Endothelial cell of umbilical vein (primary cell): ENCODE results near the gene HIKESHI. TPM values are rescaled to one million over a fixed set of nuclear protein-coding genes. Genes with fewer than 3 reads are reported as not detected.

Source experiments
- BruUV-seq: library from RNA; stranded (reverse); fragments of 400-500 nt; replicated peaks from 2 replicates; lab custom pipeline; 2021; lab: Mats Ljungman, UMichigan
- CTCF ChIA-PET: fragments of 300-600, 350-600 bp; sonication (Branson Sonifier 250); formaldehyde crosslinking; loops from one replicate; lab custom pipeline; 2021; ENCODE audit warnings: antibody characterized with exemption, inconsistent platforms; lab: Charles Lee
- POLR2A ChIA-PET: fragments of 300-600, 350-600 bp; sonication (Branson Sonifier 250); formaldehyde crosslinking; loops from one replicate; lab custom pipeline; 2021; ENCODE audit warnings: antibody characterized with exemption, inconsistent platforms; lab: Charles Lee
- DNase-seq: peaks from one replicate; pipeline ENCODE4 v3.0.0-alpha.2; 2011; ENCODE audit warnings: low read depth, low spot score
- FAIRE-seq: peaks from 2 replicates; lab custom pipeline; 2011; peaks lifted over from hg19 to GRCh38; lab: Jason Lieb, UNC
- H2AFZ ChIP-seq: 2 replicates; pipeline ENCODE4 v1.6.0; 2012; ENCODE audit warnings: low read depth, low read length, control low read depth, inconsistent platforms
- H3K27ac ChIP-seq: 2 replicates; pipeline ENCODE4 v1.5.1; 2011; ENCODE audit warnings: low read depth, mild to moderate bottlenecking, control low read depth, low read length, moderate library complexity; ENCODE audit not compliant: insufficient read depth
- H3K27me3 ChIP-seq, 2 experiments: 2 replicates each; pipeline versions ENCODE4 v1.6.0 to v1.6.1; 2011; ENCODE audit warnings: low read length in 2 of 2, mixed read lengths in 1 of 2; ENCODE audit not compliant: control insufficient read depth in 2 of 2, insufficient read depth in 2 of 2
- H3K36me3 ChIP-seq, 2 experiments: 2 replicates in 1 of 2; 3 replicates in 1 of 2; pipeline ENCODE4 v1.5.1; 2011; ENCODE audit warnings: low read length in 2 of 2, mild to moderate bottlenecking in 1 of 2, moderate library complexity in 1 of 2; ENCODE audit not compliant: control insufficient read depth in 2 of 2, insufficient read depth in 2 of 2; ENCODE audit errors: extremely low read depth in 1 of 2
- H3K4me1 ChIP-seq: 3 replicates; pipeline ENCODE4 v1.5.1; 2011; ENCODE audit warnings: mild to moderate bottlenecking, low read length; ENCODE audit not compliant: control insufficient read depth, insufficient read depth; ENCODE audit errors: extremely low read depth
- H3K4me2 ChIP-seq: 2 replicates; pipeline ENCODE4 v1.6.1; 2011; ENCODE audit warnings: low read length, control low read depth, mixed read lengths; ENCODE audit not compliant: insufficient read depth
- H3K4me3 ChIP-seq, 3 experiments: fragments of 200-600 bp in 1 of 3; sonication (generic), shearing (Covaris generic) in 1 of 3; replicated peaks in 1 of 3; 2 replicates each; pipeline ENCODE4 v1.5.1; 2011 to 2016; ENCODE audit warnings: control low read depth in 3 of 3, low read length in 3 of 3, mild to moderate bottlenecking in 2 of 3, inconsistent platforms in 1 of 3, low read depth in 1 of 3, moderate library complexity in 1 of 3; ENCODE audit not compliant: insufficient read depth in 1 of 3
- H3K79me2 ChIP-seq: 2 replicates; pipeline ENCODE4 v1.6.0; 2012; ENCODE audit warnings: low read length, inconsistent platforms; ENCODE audit not compliant: control insufficient read depth, insufficient read depth
- H3K9ac ChIP-seq: replicated peaks from 2 replicates; pipeline ENCODE3; 2011; ENCODE audit warnings: low read length, control low read depth; ENCODE audit not compliant: insufficient read depth; ENCODE audit errors: extremely low read depth
- H3K9me1 ChIP-seq: replicated peaks from 3 replicates; pipeline ENCODE4 v1.6.0; 2011; ENCODE audit warnings: mild to moderate bottlenecking, low read length; ENCODE audit not compliant: control insufficient read depth, insufficient read depth; ENCODE audit errors: extremely low read depth
- H3K9me3 ChIP-seq: replicated peaks from 2 replicates; pipeline ENCODE4 v1.5.1; 2012; ENCODE audit warnings: low read length, inconsistent platforms; ENCODE audit not compliant: control insufficient read depth, insufficient read depth
- H4K20me1 ChIP-seq: replicated peaks from 2 replicates; pipeline ENCODE3; 2011; ENCODE audit warnings: mild to moderate bottlenecking, low read length; ENCODE audit not compliant: control insufficient read depth, insufficient read depth; ENCODE audit errors: extremely low read depth
- EZH2 ChIP-seq: IDR thresholded peaks from 2 replicates; pipeline ENCODE4 v1.6.1; 2012; ENCODE audit warnings: borderline replicate concordance, low read depth, mild to moderate bottlenecking, moderate library complexity, low read length, inconsistent platforms; ENCODE audit not compliant: severe bottlenecking
- FOS ChIP-seq: IDR thresholded peaks from 2 replicates; pipeline ENCODE4 v1.6.1; 2011; ENCODE audit warnings: mild to moderate bottlenecking, low read length, moderate library complexity, borderline replicate concordance; ENCODE audit not compliant: insufficient read depth
- GATA2 ChIP-seq: IDR thresholded peaks from 2 replicates; pipeline ENCODE4 v1.7.0; 2011; ENCODE audit warnings: low read depth, mild to moderate bottlenecking, moderate library complexity, mixed read lengths, low read length; ENCODE audit not compliant: insufficient read length, insufficient read depth
- JUN ChIP-seq: IDR thresholded peaks from 2 replicates; pipeline ENCODE4 v1.6.1; 2011; ENCODE audit warnings: borderline replicate concordance, low read depth; ENCODE audit not compliant: insufficient read length, insufficient read depth
- MYC ChIP-seq: IDR thresholded peaks from one replicate; pipeline ENCODE4 v1.6.1; 2011; ENCODE audit warnings: mild to moderate bottlenecking, low read depth, low read length
- POLR2A ChIP-seq: IDR thresholded peaks from 2 replicates; pipeline ENCODE4 v1.6.1; 2012; ENCODE audit warnings: low read depth, mild to moderate bottlenecking, control low read depth, low read length
- POLR2AphosphoS5 ChIP-seq: IDR thresholded peaks from 2 replicates; pipeline ENCODE4 v1.6.1; 2012; ENCODE audit warnings: low read depth, mild to moderate bottlenecking, control low read depth, low read length, moderate library complexity; ENCODE audit not compliant: insufficient read depth
- dilution Hi-C: fragments of 300-500 bp; cut with MboI; formaldehyde crosslinking; loops from one replicate; pipeline ENCODE4 v1.15.0; 2019; ENCODE audit warnings: low sequenced_read_pairs; ENCODE audit not compliant: extremely low pct_ligation_motif_present
- intact Hi-C: fragments of 100-400 bp; cut with micrococcal nuclease; formaldehyde crosslinking; loops from one replicate; pipeline ENCODE4 v1.10.0; 2022
- polyA plus RNA-seq, 4 experiments: library from polyadenylated mRNA; depleted of rRNA in 3 of 4; stranded (reverse) in 3 of 4; unstranded in 1 of 4; fragments of >200 nt; gene quantifications; 2 replicates each; pipeline versions ENCODE4 v1.2.1 to v1.2.3, GENCODE V29; 2011 to 2012; ENCODE audit warnings: missing spikeins in 1 of 4
- total RNA-seq: library from RNA; stranded (reverse); gene quantifications from 2 replicates; pipeline ENCODE4 v1.2.3, GENCODE V29; 2021
- TF ChIP-seq, protein P1 (sequence below), 2 donors: IDR thresholded peaks; 1 replicate in 1 of 2; 2 replicates in 1 of 2; pipeline ENCODE4 v1.5.1; 2011; ENCODE audit warnings: low read length in 2 of 2, mild to moderate bottlenecking in 2 of 2, moderate library complexity in 2 of 2, control low read depth in 1 of 2, inconsistent platforms in 1 of 2, low read depth in 1 of 2; ENCODE audit not compliant: insufficient read depth in 1 of 2; ENCODE audit errors: extremely low read depth in 1 of 2
- TF ChIP-seq, protein P2 (sequence below): IDR thresholded peaks from 2 replicates; pipeline ENCODE4 v1.6.1; 2011; ENCODE audit not compliant: insufficient read depth, insufficient read length

HIKESHI gene
- total and polyA plus RNA-seq, 2 donors (not counting 3 experiments of a cell fraction or from before 2014, with no cell fraction given) = 40.2 to 66.9 TPM

DNA sequence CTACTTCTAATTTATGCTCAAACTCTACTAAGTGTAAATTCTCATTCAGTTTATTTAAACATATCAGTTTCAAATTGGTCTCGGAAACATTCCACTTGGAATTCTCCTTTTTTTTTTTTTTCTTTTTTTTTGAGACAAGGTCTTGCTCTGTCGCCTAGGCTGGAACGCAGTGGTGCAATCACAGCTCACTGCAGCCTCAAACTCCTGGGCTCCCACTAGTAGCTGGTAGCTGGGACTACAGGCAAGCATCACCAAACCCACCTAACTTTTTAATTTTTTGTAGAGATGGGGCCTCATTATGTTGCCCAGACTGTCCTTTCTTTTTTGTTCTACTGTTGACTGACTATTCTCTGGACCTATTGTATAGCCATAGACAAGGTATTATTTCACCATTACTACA, 39.3 kb downstream of the HIKESHI start:
- intact Hi-C loops = no loop called here
- H3K9me3 ChIP-seq = no peaks in the 10 kb centered on the region
- CTCF ChIA-PET = interaction anchor here (0.8 kb wide), 1 partner anchor 19 kb away, joined by 3 read pairs; no protein-coding TSS in a partner anchor
- dilution Hi-C loops = no loop called here
- no peaks in the 10 kb centered on the region for H3K27me3 ChIP-seq
- no peaks in the 10 kb centered on the region for H3K36me3 ChIP-seq
- no peak overlapping the region for H3K9ac ChIP-seq
- H2AFZ ChIP-seq = no peak overlapping the region
- no peak for DNase-seq
- H3K4me2 ChIP-seq = no peak overlapping the region
- H3K4me3 ChIP-seq = no peak overlapping the region
- POLR2A ChIA-PET = no interaction called here
- peaks cover 2% of the 10 kb centered on the region for H3K79me2 ChIP-seq
- no peaks in the 10 kb centered on the region for H4K20me1 ChIP-seq
- no peak overlapping the region for H3K27ac ChIP-seq
- no peaks in the 10 kb centered on the region for H3K4me1 ChIP-seq
- no peak for FAIRE-seq
- no peaks in the 10 kb centered on the region for H3K9me1 ChIP-seq
- BruUV-seq = no TSS peak
- no peak for TF ChIP-seq EZH2
- no peak for TF ChIP-seq JUN
- TF ChIP-seq POLR2A = no peak
- no peak for TF ChIP-seq GATA2
- TF ChIP-seq POLR2AphosphoS5 = no peak
- TF ChIP-seq, protein P1, sequence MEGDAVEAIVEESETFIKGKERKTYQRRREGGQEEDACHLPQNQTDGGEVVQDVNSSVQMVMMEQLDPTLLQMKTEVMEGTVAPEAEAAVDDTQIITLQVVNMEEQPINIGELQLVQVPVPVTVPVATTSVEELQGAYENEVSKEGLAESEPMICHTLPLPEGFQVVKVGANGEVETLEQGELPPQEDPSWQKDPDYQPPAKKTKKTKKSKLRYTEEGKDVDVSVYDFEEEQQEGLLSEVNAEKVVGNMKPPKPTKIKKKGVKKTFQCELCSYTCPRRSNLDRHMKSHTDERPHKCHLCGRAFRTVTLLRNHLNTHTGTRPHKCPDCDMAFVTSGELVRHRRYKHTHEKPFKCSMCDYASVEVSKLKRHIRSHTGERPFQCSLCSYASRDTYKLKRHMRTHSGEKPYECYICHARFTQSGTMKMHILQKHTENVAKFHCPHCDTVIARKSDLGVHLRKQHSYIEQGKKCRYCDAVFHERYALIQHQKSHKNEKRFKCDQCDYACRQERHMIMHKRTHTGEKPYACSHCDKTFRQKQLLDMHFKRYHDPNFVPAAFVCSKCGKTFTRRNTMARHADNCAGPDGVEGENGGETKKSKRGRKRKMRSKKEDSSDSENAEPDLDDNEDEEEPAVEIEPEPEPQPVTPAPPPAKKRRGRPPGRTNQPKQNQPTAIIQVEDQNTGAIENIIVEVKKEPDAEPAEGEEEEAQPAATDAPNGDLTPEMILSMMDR (IDR thresholded peaks at IDR 0.05; ENCODE audit: extremely low read depth in 1 of 2, insufficient read depth in 1 of 2, low read depth in 1 of 2, low read length in 2 of 2) = no peak
- TF ChIP-seq FOS = no peak
- no peak for TF ChIP-seq MYC
- TF ChIP-seq, protein P2, sequence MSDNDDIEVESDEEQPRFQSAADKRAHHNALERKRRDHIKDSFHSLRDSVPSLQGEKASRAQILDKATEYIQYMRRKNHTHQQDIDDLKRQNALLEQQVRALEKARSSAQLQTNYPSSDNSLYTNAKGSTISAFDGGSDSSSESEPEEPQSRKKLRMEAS = no peak
